BLaER1 treated with 17β-estradiol and CSF1 and Interleukin-3, amounts not matched to agents 10 nM and 100 nM (cell line): ENCODE results near the gene ECI1.

Experiments
- H3K27ac ChIP-seq, 11 experiments: shearing (Covaris generic); formaldehyde crosslinking; 2 replicates each; pipeline ENCODE4 v1.8.1; 2022
- H3K27me3 ChIP-seq, 11 experiments: shearing (Covaris generic); formaldehyde crosslinking; 2 replicates each; pipeline ENCODE4 v1.8.1; 2022
- H3K36me3 ChIP-seq, 11 experiments: shearing (Covaris generic); formaldehyde crosslinking; 2 replicates each; pipeline ENCODE4 v1.8.1; 2022
- H3K4me1 ChIP-seq, 10 experiments: shearing (Covaris generic); formaldehyde crosslinking; 2 replicates each; pipeline ENCODE4 v1.8.1; 2022
- H3K4me2 ChIP-seq, 11 experiments: shearing (Covaris generic); formaldehyde crosslinking; 2 replicates each; pipeline ENCODE4 v1.8.1; 2022
- H3K4me3 ChIP-seq, 10 experiments: shearing (Covaris generic); formaldehyde crosslinking; 2 replicates each; pipeline ENCODE4 v1.8.1; 2022
- H3K9ac ChIP-seq, 11 experiments: shearing (Covaris generic); formaldehyde crosslinking; 2 replicates each; pipeline ENCODE4 v1.8.1; 2022
- H3K9me3 ChIP-seq, 11 experiments: shearing (Covaris generic); formaldehyde crosslinking; replicated peaks in 1 of 11; 2 replicates each; pipeline ENCODE4 v1.8.1; 2022
- H4K20me1 ChIP-seq, 11 experiments: shearing (Covaris generic); formaldehyde crosslinking; 2 replicates each; pipeline ENCODE4 v1.8.1; 2022
- Cebpa-rat ChIP-seq, 11 experiments: shearing (Covaris generic); IDR thresholded peaks; 2 replicates each; pipeline ENCODE4 v1.8.1; 2022

Gene ECI1, protein sequence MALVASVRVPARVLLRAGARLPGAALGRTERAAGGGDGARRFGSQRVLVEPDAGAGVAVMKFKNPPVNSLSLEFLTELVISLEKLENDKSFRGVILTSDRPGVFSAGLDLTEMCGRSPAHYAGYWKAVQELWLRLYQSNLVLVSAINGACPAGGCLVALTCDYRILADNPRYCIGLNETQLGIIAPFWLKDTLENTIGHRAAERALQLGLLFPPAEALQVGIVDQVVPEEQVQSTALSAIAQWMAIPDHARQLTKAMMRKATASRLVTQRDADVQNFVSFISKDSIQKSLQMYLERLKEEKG

DNA sequence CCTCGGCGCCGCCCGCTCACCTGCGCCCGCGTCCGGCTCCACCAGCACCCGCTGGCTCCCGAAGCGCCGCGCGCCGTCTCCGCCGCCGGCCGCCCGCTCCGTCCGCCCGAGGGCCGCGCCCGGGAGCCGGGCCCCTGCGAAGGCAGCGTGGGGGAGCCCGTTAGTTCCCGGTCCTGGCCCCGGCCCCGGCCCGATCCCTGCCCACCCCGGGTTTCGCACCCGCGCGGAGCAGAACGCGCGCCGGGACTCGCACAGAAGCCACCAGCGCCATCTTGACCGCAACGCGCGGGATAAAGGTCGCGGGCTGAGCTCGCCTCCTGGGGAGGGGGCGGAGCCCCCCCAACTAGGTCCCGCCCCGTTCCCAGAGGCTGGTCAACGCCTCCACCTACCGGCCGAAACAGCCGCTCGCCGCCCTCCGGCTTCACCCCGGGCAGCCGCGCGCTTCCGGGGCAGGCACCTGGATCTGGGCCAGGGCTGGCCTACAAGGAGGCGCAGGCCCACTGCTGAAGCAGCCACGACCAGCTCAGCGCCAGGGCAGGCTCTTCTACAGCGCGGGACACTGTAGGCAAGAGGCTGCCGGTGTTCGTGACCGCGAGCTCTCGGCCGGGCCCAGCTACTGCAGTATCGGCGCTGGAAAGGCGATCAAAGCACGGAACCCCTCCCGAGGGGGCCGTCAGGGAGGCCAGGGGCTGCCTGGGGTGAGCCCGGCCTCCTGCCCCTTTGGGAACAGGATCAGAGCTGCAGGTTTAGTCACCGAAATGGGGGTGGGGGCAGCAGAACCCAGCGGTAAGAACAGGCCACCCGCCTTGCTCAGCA is at the start of gene ECI1:
Gene ECI1 (minus strand): TSS at position 292 of the 816 bp plus-strand sequence. CDS start 21 bp downstream, at position 271.
- Histone ChIP-seq H3K4me2 (peak within 1 kb of the TSS; percentile 71 to 98 (median 89)), H3K36me3 (peaks cover 45 to 79% (median 69%) of the 10 kb centered on the region in 11 experiments), H3K9ac (peak within 1 kb of the TSS; percentile 80 to 93 (median 88)), H3K9me3 (no peaks in the 10 kb centered on the region), H4K20me1 (peaks cover 4 to 68% (median 50%) of the 10 kb centered on the region in 11 experiments; a peak in 21 of 22 replicates), H3K4me3 (peak within 1 kb of the TSS; percentile 68 to 87 (median 74)), H3K27me3 (no peaks in the 10 kb centered on the region), H3K27ac (peak within 1 kb of the TSS; percentile 69 to 91 (median 80); a peak in 21 of 22 replicates), H3K4me1 (peaks cover 25 to 34% (median 30%) of the 10 kb centered on the region in 10 experiments)
- TF ChIP-seq Cebpa-rat (IDR thresholded peaks at IDR 0.05): no peak

DNA sequence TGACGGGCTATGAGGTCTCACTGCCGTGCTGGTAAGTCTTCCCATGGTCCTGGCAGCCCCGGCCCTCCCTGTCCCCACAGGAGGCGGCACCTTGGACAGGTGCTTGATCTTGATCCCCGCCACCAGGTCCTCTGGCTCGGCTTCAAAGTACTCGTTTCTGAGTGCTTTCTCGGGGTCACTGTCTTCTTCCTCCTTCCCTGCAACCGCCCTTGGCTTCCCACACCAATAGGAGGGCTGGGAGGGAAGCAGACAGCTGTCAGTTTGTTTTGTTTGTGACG is 48.5 kb upstream of the ECI1 start:
- Histone ChIP-seq H3K27me3 (no peaks in the 10 kb centered on the region), H3K9ac (peak overlapping the region in 1 of 11 experiments; percentile 22; a peak in 1 of 22 replicates), H3K4me2 (peak overlapping the region in 3 of 11 experiments; percentile 8 to 15 (median 12); a peak in 3 of 22 replicates), H3K4me3 (no peak overlapping the region), H3K4me1 (peaks cover 5 to 26% (median 16%) of the 10 kb centered on the region in 10 experiments; a peak in 17 of 20 replicates), H3K36me3 (peaks cover 0 to 3% (median 0%) of the 10 kb centered on the region in 11 experiments; a peak in 2 of 22 replicates), H4K20me1 (0 out of 22 replicates have a peak, but pooled peaks cover 0 to 4% (median 0%) of the 10 kb centered on the region in 11 experiments), H3K27ac (no peak overlapping the region), H3K9me3 (no peaks in the 10 kb centered on the region)
- no peak for TF ChIP-seq Cebpa-rat (IDR thresholded peaks at IDR 0.05)

DNA sequence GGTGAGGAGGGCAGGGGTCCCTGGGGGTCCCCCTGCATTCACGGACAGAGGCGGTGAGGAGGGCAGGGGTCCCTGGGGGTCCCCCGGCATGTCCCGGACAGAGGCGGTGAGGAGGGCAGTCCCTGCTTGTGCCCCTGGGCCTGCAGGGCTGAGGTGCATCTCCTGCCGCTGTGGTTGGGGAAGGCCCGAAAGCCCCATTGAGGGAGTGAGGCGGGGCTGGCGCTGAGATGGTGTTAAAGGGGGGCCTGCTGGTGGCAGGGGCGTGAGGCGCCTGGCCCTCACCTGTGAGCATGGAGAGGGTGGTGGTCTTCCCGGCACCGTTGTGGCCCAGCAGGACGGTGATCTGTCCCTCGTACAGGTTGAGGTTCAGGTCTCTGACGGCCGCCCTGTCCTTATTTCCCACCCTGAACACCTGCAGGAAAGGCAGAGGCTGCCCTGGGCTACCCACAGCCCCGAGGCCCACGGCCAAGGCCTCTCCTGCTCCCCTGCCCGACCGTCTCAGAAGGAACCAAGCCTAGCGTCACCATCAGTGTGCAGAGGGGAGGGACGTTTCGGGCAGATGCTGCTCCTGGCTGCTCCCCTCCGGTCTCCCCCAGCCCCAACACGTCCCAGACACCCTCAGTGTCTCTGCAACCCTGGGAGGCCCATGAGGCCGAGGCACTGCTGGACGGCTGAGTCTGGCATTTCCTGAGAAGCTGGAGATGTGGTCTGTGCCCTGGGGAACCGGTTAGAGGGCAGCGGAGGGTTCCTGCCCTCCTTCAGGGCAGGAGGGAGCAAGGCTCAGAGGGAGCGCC is 47.9 kb upstream of the ECI1 start:
- Histone ChIP-seq H3K4me3 (no peak overlapping the region), H3K36me3 (peaks cover 0 to 3% (median 0%) of the 10 kb centered on the region in 11 experiments; a peak in 2 of 22 replicates), H3K4me1 (peaks cover 5 to 26% (median 16%) of the 10 kb centered on the region in 10 experiments; a peak in 17 of 20 replicates), H3K4me2 (peak overlapping the region in 3 of 11 experiments; percentile 8 to 15 (median 12); a peak in 3 of 22 replicates), H3K9ac (peak overlapping the region in 2 of 11 experiments; percentile 15 to 22; a peak in 2 of 22 replicates), H3K9me3 (no peaks in the 10 kb centered on the region), H3K27ac (no peak overlapping the region), H3K27me3 (no peaks in the 10 kb centered on the region), H4K20me1 (0 out of 22 replicates have a peak, but pooled peaks cover 0 to 4% (median 0%) of the 10 kb centered on the region in 11 experiments)
- TF ChIP-seq Cebpa-rat (IDR thresholded peaks at IDR 0.05): no peak

DNA sequence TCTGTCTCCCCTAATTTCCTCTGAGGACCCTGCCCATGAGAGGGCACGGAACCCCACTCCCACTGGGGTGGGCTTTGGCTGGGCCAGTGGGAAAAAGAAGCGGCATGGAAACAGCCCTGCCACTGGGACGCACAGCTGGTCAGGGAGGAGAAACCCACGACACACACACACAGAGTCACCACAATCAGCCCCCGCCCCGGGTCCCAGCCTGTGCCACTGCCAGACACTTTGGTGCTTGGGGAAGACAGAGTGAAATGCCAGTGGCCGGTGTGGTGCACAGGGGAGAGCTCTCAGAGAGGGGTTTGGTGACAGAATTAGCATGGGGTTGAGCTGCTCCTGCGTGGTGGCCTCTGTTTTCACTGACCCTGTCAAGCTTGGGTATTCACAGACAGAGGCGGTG is 47.2 kb upstream of the ECI1 start:
- Histone ChIP-seq H3K27ac (no peak overlapping the region), H3K27me3 (no peaks in the 10 kb centered on the region), H4K20me1 (0 out of 22 replicates have a peak, but pooled peaks cover 0 to 4% (median 0%) of the 10 kb centered on the region in 11 experiments), H3K4me3 (no peak overlapping the region), H3K9me3 (no peaks in the 10 kb centered on the region), H3K36me3 (peaks cover 0 to 3% (median 0%) of the 10 kb centered on the region in 11 experiments; a peak in 1 of 22 replicates), H3K4me1 (peaks cover 5 to 26% (median 16%) of the 10 kb centered on the region in 10 experiments; a peak in 17 of 20 replicates), H3K4me2 (no peak overlapping the region), H3K9ac (no peak overlapping the region)
- no peak for TF ChIP-seq Cebpa-rat (IDR thresholded peaks at IDR 0.05)

DNA sequence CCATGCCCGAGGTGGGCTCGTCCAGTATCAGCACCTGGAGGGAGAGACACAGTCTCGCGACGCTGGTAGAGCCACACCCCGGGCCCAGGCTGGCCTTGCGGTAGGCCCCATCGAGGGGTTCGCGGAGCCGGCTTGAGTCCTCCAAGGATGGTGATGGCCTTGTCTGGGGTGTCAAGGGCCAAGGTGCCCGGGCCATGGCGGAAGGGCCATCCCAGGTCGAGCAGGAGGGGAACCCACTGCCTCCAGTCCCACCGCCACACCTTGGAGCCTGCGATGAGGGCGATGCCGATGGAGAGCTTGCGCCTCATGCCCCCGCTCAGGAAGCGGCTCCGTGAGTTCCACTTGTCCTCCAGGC is 46.1 kb upstream of the ECI1 start:
- Histone ChIP-seq H3K27me3 (no peaks in the 10 kb centered on the region), H3K9ac (no peak overlapping the region), H3K36me3 (peaks cover 0 to 3% (median 0%) of the 10 kb centered on the region in 11 experiments; a peak in 1 of 22 replicates), H3K4me3 (no peak overlapping the region), H3K4me1 (peaks cover 5 to 26% (median 16%) of the 10 kb centered on the region in 10 experiments; a peak in 17 of 20 replicates), H3K4me2 (peak overlapping the region in 2 of 11 experiments; percentile 61; a peak in 2 of 22 replicates), H4K20me1 (0 out of 22 replicates have a peak, but pooled peaks cover 0 to 4% (median 0%) of the 10 kb centered on the region in 11 experiments), H3K9me3 (no peaks in the 10 kb centered on the region), H3K27ac (0 out of 22 replicates have a peak overlapping the region, but pooled peaks of 1 of the 11 experiments have one; percentile 50)
- TF ChIP-seq Cebpa-rat (IDR thresholded peaks at IDR 0.05): no peak

DNA sequence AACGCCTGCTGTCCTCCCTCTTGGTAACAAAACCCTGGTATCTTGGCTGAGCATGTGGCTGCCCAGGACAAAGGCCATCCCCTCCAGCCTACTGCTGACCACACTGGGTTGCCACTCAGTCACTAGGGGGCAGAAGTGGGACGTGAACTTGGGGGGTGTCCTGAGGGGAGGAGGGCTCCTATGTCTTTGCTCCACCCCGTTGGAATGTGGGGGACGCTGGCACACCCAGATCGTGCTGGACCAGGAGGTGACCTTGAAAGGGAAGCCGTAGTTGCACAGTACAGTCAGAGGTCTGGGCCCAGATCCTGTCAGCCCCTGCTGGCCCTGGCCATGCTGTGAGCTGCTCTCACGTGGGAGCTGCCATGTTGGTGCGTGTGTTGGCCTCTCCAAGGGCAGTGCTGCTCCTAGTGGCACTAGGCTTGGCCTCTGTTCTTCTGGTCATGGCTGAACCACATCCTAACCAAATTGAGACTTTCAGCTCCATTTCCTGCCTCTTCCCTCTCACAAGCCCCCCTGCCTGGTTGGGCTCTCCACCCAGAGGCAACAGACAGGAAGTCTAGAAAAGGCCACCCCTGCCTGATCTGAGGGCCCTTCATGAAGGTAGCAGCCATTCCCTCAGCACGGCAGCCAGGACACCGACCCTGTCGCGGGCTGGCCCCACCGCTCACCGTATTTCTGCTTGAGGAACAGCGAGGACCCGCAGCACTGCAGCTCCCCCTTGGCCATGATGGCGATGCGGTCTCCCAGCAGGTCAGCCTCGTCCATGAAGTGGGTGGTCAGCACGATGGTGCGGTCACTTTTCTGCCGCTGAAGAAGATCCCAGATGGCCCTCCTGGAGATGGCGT is 45.5 kb upstream of the ECI1 start:
- no peaks in the 10 kb centered on the region for H3K27me3 ChIP-seq
- H3K4me1 ChIP-seq: peaks cover 5 to 26% (median 16%) of the 10 kb centered on the region in 10 experiments; a peak in 17 of 20 replicates
- H3K4me2 ChIP-seq: peak overlapping the region in 7 of 11 experiments; percentile 20 to 61 (median 48); a peak in 11 of 22 replicates
- H3K9me3 ChIP-seq: no peaks in the 10 kb centered on the region
- peak overlapping the region in 4 of 11 experiments; percentile 27 to 71 (median 42); a peak in 7 of 22 replicates for H3K27ac ChIP-seq
- no peak for TF ChIP-seq Cebpa-rat (IDR thresholded peaks at IDR 0.05)
- no peak overlapping the region for H3K9ac ChIP-seq
- no peak overlapping the region for H3K4me3 ChIP-seq
- 0 out of 22 replicates have a peak, but pooled peaks cover 0 to 4% (median 0%) of the 10 kb centered on the region in 11 experiments for H4K20me1 ChIP-seq
- peaks cover 0 to 9% (median 0%) of the 10 kb centered on the region in 11 experiments; a peak in 1 of 22 replicates for H3K36me3 ChIP-seq

DNA sequence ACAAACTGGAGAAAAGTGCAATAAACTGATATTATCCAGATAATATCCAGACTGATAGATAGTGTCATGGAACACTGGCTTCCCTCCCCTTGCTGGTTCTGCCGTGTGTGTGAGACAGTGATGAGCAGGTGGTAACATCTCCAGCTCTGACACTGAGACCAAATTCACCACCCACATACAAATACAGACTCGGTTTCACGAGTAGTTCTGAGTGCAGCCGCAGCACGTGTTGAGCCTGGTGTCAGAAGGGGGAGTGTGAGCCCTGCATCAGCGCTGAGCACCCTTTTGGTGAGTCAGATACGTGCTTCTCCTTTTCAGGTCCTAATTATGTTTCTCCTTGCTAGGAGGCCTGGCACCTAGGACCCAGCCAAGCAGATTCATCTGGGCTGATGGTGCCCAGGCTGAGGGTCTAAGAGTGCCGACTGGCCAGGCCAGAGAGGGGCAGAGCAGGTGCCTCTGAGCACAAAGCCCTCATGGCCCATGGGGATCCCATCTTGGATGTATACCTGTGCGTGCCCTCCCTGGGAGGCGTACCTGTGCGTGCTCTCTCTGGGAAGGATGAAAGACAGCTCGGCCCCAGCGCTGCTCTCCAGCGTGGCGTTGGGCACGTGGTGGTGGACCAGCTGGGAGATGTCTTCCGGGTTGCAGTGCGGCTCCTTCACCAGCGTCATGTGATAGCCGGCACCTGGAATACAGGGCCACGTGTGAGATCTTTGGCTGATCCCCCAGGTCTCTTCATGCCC is 43.8 kb upstream of the ECI1 start:
- H3K36me3 ChIP-seq: peaks cover 0 to 9% (median 0%) of the 10 kb centered on the region in 11 experiments; a peak in 1 of 22 replicates
- no peak overlapping the region for H3K27ac ChIP-seq
- H3K9ac ChIP-seq: no peak overlapping the region
- H3K9me3 ChIP-seq: no peaks in the 10 kb centered on the region
- no peak overlapping the region for H3K4me3 ChIP-seq
- H3K4me1 ChIP-seq: peaks cover 5 to 26% (median 15%) of the 10 kb centered on the region in 10 experiments; a peak in 17 of 20 replicates
- peaks cover 0 to 1% (median 0%) of the 10 kb centered on the region in 11 experiments; a peak in 1 of 22 replicates for H4K20me1 ChIP-seq
- no peaks in the 10 kb centered on the region for H3K27me3 ChIP-seq
- TF ChIP-seq Cebpa-rat (IDR thresholded peaks at IDR 0.05): no peak
- H3K4me2 ChIP-seq: peak overlapping the region in 2 of 11 experiments; percentile 48 to 51; a peak in 4 of 22 replicates
